Hepatocyte (in vitro differentiated cells): Measurements from ENCODE around the gene ARF6. TPM values are rescaled to one million over a fixed set of nuclear protein-coding genes. Genes with fewer than 3 reads are reported as not detected.

Source experiments
- DNase-seq: peaks from one replicate; pipeline ENCODE4 v3.0.0-alpha.2; 2016; ENCODE audit warnings: low spot score
- H2AFZ ChIP-seq: fragments of 200-600 bp; sonication (generic); 2 replicates; pipeline ENCODE4 v1.6.0; 2016; ENCODE audit warnings: antibody characterized with exemption, mild to moderate bottlenecking
- H3K27ac ChIP-seq: fragments of 200-600 bp; sonication (generic); 2 replicates; pipeline ENCODE4 v1.5.1; 2016; ENCODE audit warnings: mild to moderate bottlenecking
- H3K27me3 ChIP-seq: fragments of 200-600 bp; sonication (generic); 2 replicates; pipeline ENCODE4 v1.6.1; 2016
- H3K36me3 ChIP-seq: fragments of 200-600 bp; sonication (generic); replicated peaks from 2 replicates; pipeline ENCODE4 v1.5.1; 2016; ENCODE audit warnings: low read depth; ENCODE audit not compliant: insufficient read depth
- H3K4me1 ChIP-seq: fragments of 200-600 bp; sonication (generic); 2 replicates; pipeline ENCODE4 v1.5.1; 2016; ENCODE audit warnings: mild to moderate bottlenecking, moderate library complexity; ENCODE audit not compliant: insufficient read depth
- H3K4me2 ChIP-seq: fragments of 200-600 bp; sonication (generic); 2 replicates; pipeline ENCODE4 v1.6.0; 2016
- H3K4me3 ChIP-seq: fragments of 200-600 bp; sonication (generic); 2 replicates; pipeline ENCODE4 v1.5.1; 2016; ENCODE audit warnings: mild to moderate bottlenecking
- H3K79me2 ChIP-seq: fragments of 200-600 bp; sonication (generic); 2 replicates; pipeline ENCODE4 v1.6.0; 2017; ENCODE audit warnings: mild to moderate bottlenecking
- H3K9me2 ChIP-seq: fragments of 200-600 bp; sonication (generic); replicated peaks from 2 replicates; pipeline ENCODE4 v1.6.0; 2017; ENCODE audit warnings: mild to moderate bottlenecking; ENCODE audit not compliant: insufficient read depth
- H3K9me3 ChIP-seq: fragments of 200-600 bp; sonication (generic); 2 replicates; pipeline ENCODE4 v1.5.1; 2016; ENCODE audit warnings: low read depth, mild to moderate bottlenecking
- H4K20me1 ChIP-seq: fragments of 200-600 bp; sonication (generic); 2 replicates; pipeline ENCODE4 v1.6.0; 2016; ENCODE audit warnings: mild to moderate bottlenecking; ENCODE audit not compliant: insufficient read depth, poor library complexity, severe bottlenecking
- CTCF ChIP-seq: fragments of 200-600 bp; sonication (generic); IDR thresholded peaks from 2 replicates; pipeline ENCODE4 v1.5.1; 2016; ENCODE audit warnings: antibody characterized with exemption, mild to moderate bottlenecking; ENCODE audit not compliant: poor library complexity
- EZH2 ChIP-seq: fragments of 200-600 bp; sonication (generic); IDR thresholded peaks from 2 replicates; pipeline ENCODE4 v1.6.1; 2016; ENCODE audit warnings: antibody characterized with exemption, mild to moderate bottlenecking, borderline replicate concordance
- EZH2phosphoT487 ChIP-seq: fragments of 200-600 bp; sonication (generic); IDR thresholded peaks from one replicate; pipeline ENCODE4 v1.6.1; 2018; ENCODE audit warnings: antibody characterized with exemption, mild to moderate bottlenecking, low read depth, moderate library complexity; ENCODE audit not compliant: unreplicated experiment, severe bottlenecking
- WGBS: methylation state at CpG from one replicate; pipeline ENCODE4 v1.1.6; 2016; ENCODE audit warnings: low lambda C conversion rate; ENCODE audit errors: missing lambda C conversion rate; 5-methylcytosine and 5-hydroxymethylcytosine counted together
- polyA plus RNA-seq: library from polyadenylated mRNA; unstranded; fragments of >200 nt; fragmentation: Nextera tagmentation; extraction: Ambion mirVana; gene quantifications from 2 replicates; pipeline ENCODE4 v1.2.1, GENCODE V29; 2016
- total RNA-seq: library from RNA; depleted of rRNA; stranded (reverse); fragments of >200 nt; gene quantifications from 2 replicates; pipeline ENCODE4 v1.2.3, GENCODE V29; 2014

The ARF6 gene
- total and polyA plus RNA-seq, 2 experiments from 2014 or later: 53.9 to 64.8 TPM

GRCh38 chr14:49923442-49923841, 30.6 kb downstream of the ARF6 start:
- DNase-seq: no peak
- no peak overlapping the region for H2AFZ ChIP-seq
- H3K27ac ChIP-seq: no peak overlapping the region
- H3K9me3 ChIP-seq: no peaks in the 10 kb centered on the region
- H3K9me2 ChIP-seq: no peaks in the 10 kb centered on the region
- no peaks in the 10 kb centered on the region for H3K4me1 ChIP-seq
- H3K36me3 ChIP-seq: no peaks in the 10 kb centered on the region
- H3K4me3 ChIP-seq: no peak overlapping the region
- H3K79me2 ChIP-seq: no peaks in the 10 kb centered on the region
- H3K4me2 ChIP-seq: no peak overlapping the region
- H3K27me3 ChIP-seq: no peaks in the 10 kb centered on the region
- TF ChIP-seq EZH2 (no peak), EZH2phosphoT487 (no peak), CTCF (no peak)
- no peaks in the 10 kb centered on the region for H4K20me1 ChIP-seq
- 100% methylated on average over 1 of the region's 1 CpG for WGBS

- Histone ChIP-seq H4K20me1 (no peaks in the 10 kb centered on the region), H3K4me1 (no peaks in the 10 kb centered on the region), H3K36me3 (no peaks in the 10 kb centered on the region), H3K9me2 (no peaks in the 10 kb centered on the region), H3K79me2 (no peaks in the 10 kb centered on the region), H3K4me2 (no peak overlapping the region), H2AFZ (no peak overlapping the region), H3K9me3 (no peaks in the 10 kb centered on the region), H3K4me3 (no peak overlapping the region), H3K27me3 (no peaks in the 10 kb centered on the region), H3K27ac (no peak overlapping the region)
- 94% methylated on average over 4 of the region's 4 CpGs for WGBS
- no peak for TF ChIP-seq EZH2phosphoT487
- no peak for DNase-seq
These were observed 31.0 kb downstream of the ARF6 start for GRCh38 chr14:49923881-49924280.

- Histone ChIP-seq H3K4me2 (no peak overlapping the region), H3K27me3 (no peaks in the 10 kb centered on the region), H2AFZ (no peak overlapping the region), H3K4me1 (no peaks in the 10 kb centered on the region), H3K27ac (no peak overlapping the region), H3K79me2 (no peaks in the 10 kb centered on the region), H4K20me1 (no peaks in the 10 kb centered on the region), H3K36me3 (no peaks in the 10 kb centered on the region), H3K4me3 (no peak overlapping the region), H3K9me2 (no peaks in the 10 kb centered on the region), H3K9me3 (no peaks in the 10 kb centered on the region)
- DNase-seq: no peak
- TF ChIP-seq EZH2 (no peak), EZH2phosphoT487 (no peak), CTCF (no peak)
- 96% methylated on average over 4 of the region's 4 CpGs for WGBS
These were observed 32.0 kb downstream of the ARF6 start for GRCh38 chr14:49924852-49925251.

GRCh38 chr14:49926803-49927202, 33.9 kb downstream of the ARF6 start:
- TF ChIP-seq EZH2: no peak
- TF ChIP-seq EZH2phosphoT487: no peak
- no peak for TF ChIP-seq CTCF
- 65% methylated on average over 2 of the region's 2 CpGs for WGBS
- no peaks in the 10 kb centered on the region for H3K4me1 ChIP-seq
- no peaks in the 10 kb centered on the region for H4K20me1 ChIP-seq
- H3K36me3 ChIP-seq: no peaks in the 10 kb centered on the region
- no peaks in the 10 kb centered on the region for H3K27me3 ChIP-seq
- DNase-seq: no peak
- no peak overlapping the region for H3K4me3 ChIP-seq
- no peaks in the 10 kb centered on the region for H3K9me2 ChIP-seq
- no peak overlapping the region for H2AFZ ChIP-seq
- H3K4me2 ChIP-seq: no peak overlapping the region
- H3K9me3 ChIP-seq: no peaks in the 10 kb centered on the region
- H3K79me2 ChIP-seq: no peaks in the 10 kb centered on the region
- no peak overlapping the region for H3K27ac ChIP-seq
